ENCODE results near the gene MT1B.

MT1B gene

GRCh38 chr16:56649271-56649670 is 2.4 kb upstream of the MT1B start:
- no peak for TF ChIP-seq CTCF (IDR thresholded peaks at IDR 0.05; ENCODE audit: extremely low read depth, missing control alignments)

GRCh38 chr16:56649820-56650219 is 1.9 kb upstream of the MT1B start:
- DNase-seq (ENCODE audit: low spot score): no peak
- no peak for TF ChIP-seq CTCF (IDR thresholded peaks at IDR 0.05; ENCODE audit: extremely low read depth, missing control alignments)

More at GRCh38 chr16:56649271-56649670, 2.4 kb upstream of the MT1B start:
- DNase-seq (ENCODE audit: low spot score): no peak

GRCh38 chr16:56652600-56652999 is 914 bp downstream of the MT1B start:
- no peak for TF ChIP-seq CTCF (IDR thresholded peaks at IDR 0.05; ENCODE audit: extremely low read depth, missing control alignments)
- DNase-seq (ENCODE audit: low spot score): no peak

- TF ChIP-seq CTCF (IDR thresholded peaks at IDR 0.05; ENCODE audit: extremely low read depth, missing control alignments): no peak
- no peak for DNase-seq (ENCODE audit: low spot score)
Observed at GRCh38 chr16:56653218-56653617, 1.5 kb downstream of the MT1B start.

- TF ChIP-seq CTCF (IDR thresholded peaks at IDR 0.05; ENCODE audit: extremely low read depth, missing control alignments): no peak
- DNase-seq (ENCODE audit: low spot score): no peak
Observed at GRCh38 chr16:56657555-56658326, 6.1 kb downstream of the MT1B start, which contains the start of gene MT1F. MT1F (plus strand) TSS chr16:56657959; CDS start chr16:56658059, 100 bp downstream.

- no peak for TF ChIP-seq CTCF (IDR thresholded peaks at IDR 0.05; ENCODE audit: extremely low read depth, missing control alignments)
- DNase-seq (ENCODE audit: low spot score): no peak
Observed at GRCh38 chr16:56658327-56658875, 6.7 kb downstream of the MT1B start.
